Mucosa of descending colon (tissue), 3 donors: ENCODE measurements around the gene SRP68. TPM values are rescaled to one million over a fixed set of nuclear protein-coding genes. Genes with fewer than 3 reads are reported as not detected.

Experiments used
- ATAC-seq: fragments of 200-7000 bp; cut with Tn5 transposase; one replicate; pipeline ENCODE4 v1.9.1; 2020; ENCODE audit warnings: mild to moderate bottlenecking, moderate library complexity
- DNase-seq, 3 donors: peaks; one replicate each; pipeline ENCODE4 v3.0.0-alpha.2; 2020
- H3K36me3 ChIP-seq: fragments of 200-600 bp; one replicate; pipeline ENCODE4 v1.8.0; 2021; ENCODE audit warnings: low read depth, mild to moderate bottlenecking
- H3K4me1 ChIP-seq: fragments of 200-600 bp; one replicate; pipeline ENCODE4 v1.8.0; 2021; ENCODE audit warnings: low read depth, mild to moderate bottlenecking
- H3K4me3 ChIP-seq: fragments of 200-600 bp; one replicate; pipeline ENCODE4 v1.8.0; 2021; ENCODE audit warnings: mild to moderate bottlenecking
- H3K9me3 ChIP-seq: fragments of 200-600 bp; one replicate; pipeline ENCODE4 v1.8.0; 2021; ENCODE audit warnings: mild to moderate bottlenecking
- CTCF ChIP-seq: fragments of 200-600 bp; IDR thresholded peaks from one replicate; pipeline ENCODE4 v1.8.0; 2022; ENCODE audit warnings: antibody characterized with exemption, mild to moderate bottlenecking
- intact Hi-C, 2 donors: fragments of 100-400 bp; cut with DNase I in 1 of 2; cut with micrococcal nuclease in 1 of 2; formaldehyde crosslinking; loops; one replicate each; pipeline versions ENCODE4 v1.11.0 to v1.11.1; 2022; cut with DNase I, micrococcal nuclease
- total RNA-seq, 3 donors: library from RNA; stranded (reverse); fragmentation: NEBNext Ultra II Directional in 2 of 3; extraction: Animal tissue kit (Norgen Biotek cat#: 25700) in 2 of 3; gene quantifications; one replicate each; pipeline versions ENCODE4 v1.2.1 to v1.2.4, GENCODE V29; 2021 to 2023
- donor health status: DM: no; HTN: no; CAD: no; lungs with moderate emphysema.
- donor health status: DM: no; HTN: no; CAD: no.
- donor health status: DM: no; HTN: yes; CAD: no.

The SRP68 gene
- total RNA-seq, 3 donors from 2014 or later = 47.3 to 86.6 (median 53.0) TPM

GRCh38 chr17:76007850-76008165 is 64.5 kb downstream of the SRP68 start:
- intact Hi-C loops = loop anchor here (10.0 kb wide), 1 partner anchor 103 kb away; the partner anchor contains the start of gene MRPL38 (in 2 of the 2)
- H3K36me3 ChIP-seq = no peaks in the 10 kb centered on the region
- H3K4me3 ChIP-seq = no peak overlapping the region
- H3K4me1 ChIP-seq = peaks cover 6% of the 10 kb centered on the region
- no peak for TF ChIP-seq CTCF
- DNase-seq = no peak
- no peaks in the 10 kb centered on the region for H3K9me3 ChIP-seq
- ATAC-seq = no peak

- DNase-seq (no peak), ATAC-seq (no peak)
- H3K36me3 ChIP-seq = no peaks in the 10 kb centered on the region
- no peak overlapping the region for H3K4me3 ChIP-seq
- intact Hi-C loops = loop anchor here (10.0 kb wide), 1 partner anchor 102 kb away; the partner anchor contains the start of gene MRPL38 (in 2 of the 2)
- no peaks in the 10 kb centered on the region for H3K9me3 ChIP-seq
- no peak for TF ChIP-seq CTCF
- H3K4me1 ChIP-seq = peaks cover 6% of the 10 kb centered on the region
These were observed 65.0 kb downstream of the SRP68 start for GRCh38 chr17:76007131-76007849.

- Histone ChIP-seq H3K36me3 (no peaks in the 10 kb centered on the region), H3K9me3 (no peaks in the 10 kb centered on the region), H3K4me3 (no peak overlapping the region), H3K4me1 (peaks cover 18% of the 10 kb centered on the region)
- peak; percentile 66 to 94 (median 82) for DNase-seq
- TF ChIP-seq CTCF = peak; percentile 40
- ATAC-seq = peak; percentile 75
- intact Hi-C loops = loop anchor here (10.0 kb wide), 1 partner anchor 101 kb away; the partner anchor contains the start of gene MRPL38 (in 2 of the 2)
These were observed 66.8 kb downstream of the SRP68 start for GRCh38 chr17:76005263-76006149.

- intact Hi-C loops = loop anchor here (10.0 kb wide), 1 partner anchor 100 kb away; the partner anchor contains the start of gene MRPL38 (in 2 of the 2)
These were observed 67.5 kb downstream of the SRP68 start for GRCh38 chr17:76004750-76005262.

More at GRCh38 chr17:76004750-76005262, 67.5 kb downstream of the SRP68 start:
- Histone ChIP-seq H3K4me3 (no peak overlapping the region), H3K4me1 (peaks cover 25% of the 10 kb centered on the region), H3K36me3 (no peaks in the 10 kb centered on the region), H3K9me3 (no peaks in the 10 kb centered on the region)
- TF ChIP-seq CTCF = no peak
- DNase-seq = no peak
- no peak for ATAC-seq
